H9 (cell line): Measurements from ENCODE around the gene OSBP2. TPM values are rescaled to one million over a fixed set of nuclear protein-coding genes. Genes with fewer than 3 reads are reported as not detected.

ENCODE experiments used
- DNase-seq: peaks from one replicate; pipeline ENCODE4 v3.0.0-alpha.2; 2017
- H2AFZ ChIP-seq: one replicate; pipeline ENCODE4 v1.6.1; 2013; ENCODE audit warnings: mild to moderate bottlenecking, low read length, control low read depth, moderate library complexity
- H2AK5ac ChIP-seq: 2 replicates; pipeline ENCODE4 v1.6.1; 2013; ENCODE audit warnings: low read length, control low read depth, mixed read lengths; ENCODE audit not compliant: insufficient read length
- H2BK120ac ChIP-seq: one replicate; pipeline ENCODE4 v1.6.1; 2013; ENCODE audit warnings: low read depth, mild to moderate bottlenecking, low read length, control low read depth, inconsistent platforms; ENCODE audit not compliant: poor library complexity, severe bottlenecking
- H2BK12ac ChIP-seq: 2 replicates; pipeline ENCODE4 v1.6.1; 2013; ENCODE audit warnings: low read length, control low read depth, mixed read lengths, low read depth; ENCODE audit not compliant: insufficient read length
- H2BK15ac ChIP-seq: 2 replicates; pipeline ENCODE4 v1.6.1; 2013; ENCODE audit warnings: low read depth, low read length, control low read depth
- H2BK20ac ChIP-seq: one replicate; pipeline ENCODE4 v1.6.1; 2013; ENCODE audit warnings: low read depth, mild to moderate bottlenecking, low read length, control low read depth, inconsistent platforms; ENCODE audit not compliant: poor library complexity, severe bottlenecking
- H2BK5ac ChIP-seq: 2 replicates; pipeline ENCODE4 v1.6.1; 2013; ENCODE audit warnings: low read length, control low read depth, mixed read lengths; ENCODE audit not compliant: insufficient read length
- H3K14ac ChIP-seq: 2 replicates; pipeline ENCODE4 v1.6.1; 2013; ENCODE audit warnings: low read length, control low read depth; ENCODE audit not compliant: insufficient read depth
- H3K18ac ChIP-seq: 2 replicates; pipeline ENCODE4 v1.6.1; 2013; ENCODE audit warnings: low read depth, mild to moderate bottlenecking, mixed read lengths, low read length, control low read depth; ENCODE audit not compliant: insufficient read length
- H3K23ac ChIP-seq: 2 replicates; pipeline ENCODE4 v1.6.1; 2013; ENCODE audit warnings: low read length, control low read depth, mixed read lengths, low read depth; ENCODE audit not compliant: insufficient read length
- H3K23me2 ChIP-seq: 2 replicates; pipeline ENCODE4 v1.6.1; 2013; ENCODE audit warnings: low read depth, mild to moderate bottlenecking, mixed read lengths, low read length, control low read depth; ENCODE audit not compliant: insufficient read length, poor library complexity, severe bottlenecking
- H3K27ac ChIP-seq: 2 replicates; pipeline ENCODE4 v1.5.1; 2013; ENCODE audit warnings: low read length, control low read depth, mixed read lengths, low read depth; ENCODE audit not compliant: insufficient read length
- H3K27me3 ChIP-seq: 2 replicates; pipeline ENCODE4 v1.6.1; 2013; ENCODE audit warnings: low read length, control low read depth, inconsistent platforms; ENCODE audit not compliant: insufficient read depth
- H3K4ac ChIP-seq: 2 replicates; pipeline ENCODE4 v1.6.1; 2013; ENCODE audit warnings: low read depth, mild to moderate bottlenecking, control low read depth, inconsistent platforms, low read length, moderate library complexity
- H3K4me1 ChIP-seq: 2 replicates; pipeline ENCODE4 v1.6.1; 2013; ENCODE audit warnings: low read length, control low read depth, inconsistent platforms; ENCODE audit not compliant: insufficient read depth
- H3K4me2 ChIP-seq: 2 replicates; pipeline ENCODE4 v1.6.1; 2013; ENCODE audit warnings: low read length, control low read depth, mixed read lengths; ENCODE audit not compliant: insufficient read length, insufficient read depth
- H3K56ac ChIP-seq: 2 replicates; pipeline ENCODE4 v1.6.1; 2013; ENCODE audit warnings: low read depth, mild to moderate bottlenecking, mixed read lengths, low read length, control low read depth; ENCODE audit not compliant: insufficient read length
- H3K79me1 ChIP-seq: 2 replicates; pipeline ENCODE4 v1.6.1; 2013; ENCODE audit warnings: low read depth, mild to moderate bottlenecking, moderate library complexity, low read length, control low read depth, inconsistent platforms; ENCODE audit not compliant: insufficient read depth, poor library complexity, severe bottlenecking
- H3K79me2 ChIP-seq: 2 replicates; pipeline ENCODE4 v1.6.1; 2013; ENCODE audit warnings: low read length, control low read depth, inconsistent platforms; ENCODE audit not compliant: insufficient read depth
- H3K9ac ChIP-seq: 2 replicates; pipeline ENCODE4 v1.6.1; 2013; ENCODE audit warnings: low read length, control low read depth, mixed read lengths; ENCODE audit not compliant: insufficient read length; ENCODE audit errors: extremely low read depth
- H3K9me3 ChIP-seq: one replicate; pipeline ENCODE4 v1.6.1; 2013; ENCODE audit warnings: low read depth, low read length, inconsistent platforms; ENCODE audit not compliant: control insufficient read depth
- H3T11ph ChIP-seq: one replicate; pipeline ENCODE4 v1.6.1; 2013; ENCODE audit warnings: mild to moderate bottlenecking, low read length, control low read depth, inconsistent platforms
- H4K20me1 ChIP-seq: one replicate; pipeline ENCODE4 v1.6.1; 2013; ENCODE audit not compliant: control insufficient read depth, insufficient read length, insufficient read depth
- H4K5ac ChIP-seq: 2 replicates; pipeline ENCODE4 v1.6.1; 2013; ENCODE audit warnings: low read depth, mild to moderate bottlenecking, mixed read lengths, low read length, control low read depth; ENCODE audit not compliant: insufficient read length
- H4K8ac ChIP-seq: replicated peaks from 2 replicates; pipeline ENCODE4 v1.6.1; 2013; ENCODE audit warnings: low read length, control low read depth, mixed read lengths, low read depth; ENCODE audit not compliant: insufficient read length
- H4K91ac ChIP-seq: 2 replicates; pipeline ENCODE4 v1.6.1; 2013; ENCODE audit warnings: low read depth, mild to moderate bottlenecking, moderate library complexity, mixed read lengths, low read length, control low read depth; ENCODE audit not compliant: insufficient read length
- H3K27ac Mint-ChIP-seq, 3 experiments: 2 replicates in 2 of 3; 3 replicates in 1 of 3; pipeline ENCODE4 v1.8.0; 2020 to 2021; ENCODE audit warnings: mixed read lengths in 3 of 3, mild to moderate bottlenecking in 1 of 3, moderate library complexity in 1 of 3
- H3K27me3 Mint-ChIP-seq: 2 replicates; pipeline ENCODE4 v1.8.0; 2021; ENCODE audit warnings: low read depth, mild to moderate bottlenecking, moderate library complexity, mixed read lengths
- H3K36me3 Mint-ChIP-seq, 3 experiments: 2 replicates in 2 of 3; 3 replicates in 1 of 3; pipeline ENCODE4 v1.8.0; 2020 to 2021; ENCODE audit warnings: low read depth in 3 of 3, mixed read lengths in 3 of 3; ENCODE audit not compliant: insufficient read depth in 1 of 3
- H3K4me1 Mint-ChIP-seq, 2 experiments: 2 replicates each; pipeline ENCODE4 v1.8.0; 2020; ENCODE audit warnings: mixed read lengths in 2 of 2
- H3K4me3 Mint-ChIP-seq, 2 experiments: 2 replicates in 1 of 2; 3 replicates in 1 of 2; pipeline ENCODE4 v1.8.0; 2020 to 2021; ENCODE audit warnings: mild to moderate bottlenecking in 2 of 2, mixed read lengths in 2 of 2, moderate library complexity in 1 of 2
- H3K9me3 Mint-ChIP-seq, 2 experiments: 2 replicates in 1 of 2; 3 replicates in 1 of 2; pipeline ENCODE4 v1.8.0; 2020; ENCODE audit warnings: mild to moderate bottlenecking in 2 of 2, mixed read lengths in 2 of 2, moderate library complexity in 1 of 2
- WGBS: extraction: QIAGEN DNeasy Blood & Tissue Kit; methylation state at CpG from one replicate; pipeline ENCODE4 v1.1.7; 2013; ENCODE audit warnings: missing lambda C conversion rate, low lambda C conversion rate, mixed read lengths; ENCODE audit not compliant: insufficient read length; ENCODE audit errors: extremely low coverage; 5-methylcytosine and 5-hydroxymethylcytosine counted together
- total RNA-seq: library from RNA; stranded (reverse); gene quantifications from 2 replicates; pipeline ENCODE4 v1.2.1, GENCODE V29; 2021
- TF ChIP-seq, protein P1 (sequence below): fragments of 200-600 bp; sonication (generic); conservative IDR thresholded peaks from 3 replicates; pipeline ENCODE4 v1.8.0; 2021; ENCODE audit warnings: antibody characterized with exemption, mild to moderate bottlenecking

OSBP2 gene
- total RNA-seq, 1 experiment from 2014 or later = 3.4 TPM

DNA sequence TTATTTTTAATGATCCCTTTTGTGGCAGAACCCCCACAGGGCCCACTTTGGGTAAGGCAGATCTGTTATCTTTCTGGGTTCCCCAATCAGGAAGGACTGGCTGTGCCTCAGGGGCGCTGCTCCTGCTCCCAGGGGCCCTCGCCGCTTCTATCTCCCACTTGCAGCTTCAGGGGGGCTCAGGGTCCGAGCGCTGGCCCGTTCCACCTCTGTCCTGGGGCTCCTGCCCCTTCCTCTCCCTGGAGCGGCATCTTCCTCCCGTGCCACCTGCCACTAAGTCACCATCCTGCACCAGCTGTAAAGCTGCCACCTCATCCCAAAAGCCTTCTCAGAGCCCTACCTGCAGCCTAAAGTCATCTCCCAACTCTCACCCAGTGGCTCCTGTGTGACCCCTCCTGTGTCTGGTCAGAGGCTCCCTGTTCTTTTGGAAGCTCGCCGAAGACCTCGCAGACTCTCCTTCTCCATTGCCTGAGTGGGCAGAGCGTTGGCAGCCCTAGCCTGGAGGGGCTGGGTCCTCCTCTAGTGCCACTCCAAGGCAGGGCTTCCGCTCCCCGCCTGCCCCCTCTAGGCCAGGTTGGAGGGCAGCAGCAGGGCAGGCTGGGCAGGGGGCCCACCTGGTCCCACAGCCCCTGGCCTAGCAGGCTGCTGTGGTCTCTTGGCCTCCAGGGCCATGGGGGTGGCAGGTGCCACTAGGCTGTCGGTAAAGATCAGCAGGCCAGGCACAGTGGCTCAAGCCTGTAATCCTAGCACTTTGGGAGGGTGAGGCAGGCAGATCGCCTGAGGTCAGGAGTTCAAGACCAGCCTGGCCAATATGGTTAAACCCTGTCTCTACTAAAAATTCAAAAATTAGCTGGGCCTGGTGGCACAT, 167.2 kb downstream of the OSBP2 start:
- H4K20me1 ChIP-seq = no peaks in the 10 kb centered on the region
- no peak overlapping the region for H3K27ac ChIP-seq
- no peak overlapping the region for H3K18ac ChIP-seq
- no peak overlapping the region for H4K8ac ChIP-seq
- no peak overlapping the region for H2BK15ac ChIP-seq
- no peak overlapping the region for H2AK5ac ChIP-seq
- no peaks in the 10 kb centered on the region for H3K79me2 ChIP-seq
- no peak overlapping the region for H2AFZ ChIP-seq
- H3T11ph ChIP-seq = no peak overlapping the region
- H3K4ac ChIP-seq = no peak overlapping the region
- no peak overlapping the region for H3K4me3 Mint-ChIP-seq
- H3K27me3 Mint-ChIP-seq = no peaks in the 10 kb centered on the region
- no peaks in the 10 kb centered on the region for H3K23me2 ChIP-seq
- H3K27me3 ChIP-seq = no peaks in the 10 kb centered on the region
- no peak overlapping the region for H3K9ac ChIP-seq
- H3K14ac ChIP-seq = peak overlapping the region; percentile 28; the same call in 1 of the 2 replicates
- TF ChIP-seq, protein P1, sequence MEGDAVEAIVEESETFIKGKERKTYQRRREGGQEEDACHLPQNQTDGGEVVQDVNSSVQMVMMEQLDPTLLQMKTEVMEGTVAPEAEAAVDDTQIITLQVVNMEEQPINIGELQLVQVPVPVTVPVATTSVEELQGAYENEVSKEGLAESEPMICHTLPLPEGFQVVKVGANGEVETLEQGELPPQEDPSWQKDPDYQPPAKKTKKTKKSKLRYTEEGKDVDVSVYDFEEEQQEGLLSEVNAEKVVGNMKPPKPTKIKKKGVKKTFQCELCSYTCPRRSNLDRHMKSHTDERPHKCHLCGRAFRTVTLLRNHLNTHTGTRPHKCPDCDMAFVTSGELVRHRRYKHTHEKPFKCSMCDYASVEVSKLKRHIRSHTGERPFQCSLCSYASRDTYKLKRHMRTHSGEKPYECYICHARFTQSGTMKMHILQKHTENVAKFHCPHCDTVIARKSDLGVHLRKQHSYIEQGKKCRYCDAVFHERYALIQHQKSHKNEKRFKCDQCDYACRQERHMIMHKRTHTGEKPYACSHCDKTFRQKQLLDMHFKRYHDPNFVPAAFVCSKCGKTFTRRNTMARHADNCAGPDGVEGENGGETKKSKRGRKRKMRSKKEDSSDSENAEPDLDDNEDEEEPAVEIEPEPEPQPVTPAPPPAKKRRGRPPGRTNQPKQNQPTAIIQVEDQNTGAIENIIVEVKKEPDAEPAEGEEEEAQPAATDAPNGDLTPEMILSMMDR = no peak
- no peak overlapping the region for H2BK20ac ChIP-seq
- no peak overlapping the region for H3K56ac ChIP-seq
- H3K79me1 ChIP-seq = no peaks in the 10 kb centered on the region
- H3K23ac ChIP-seq = no peak overlapping the region
- H3K4me2 ChIP-seq = no peak overlapping the region
- H4K5ac ChIP-seq = no peak overlapping the region
- H3K4me1 Mint-ChIP-seq = peaks cover 0 to 8% of the 10 kb centered on the region in 2 experiments; a peak in 2 of 4 replicates
- no peak overlapping the region for H2BK120ac ChIP-seq
- H2BK5ac ChIP-seq = no peak overlapping the region
- no peak overlapping the region for H2BK12ac ChIP-seq
- peak overlapping the region in 1 of 3 experiments; percentile 81; a peak in 2 of 7 replicates for H3K27ac Mint-ChIP-seq
- no peaks in the 10 kb centered on the region for H3K36me3 Mint-ChIP-seq
- no peaks in the 10 kb centered on the region for H3K9me3 ChIP-seq
- DNase-seq = peak; percentile 18
- H4K91ac ChIP-seq = no peak overlapping the region
- no peaks in the 10 kb centered on the region for H3K4me1 ChIP-seq
- no peaks in the 10 kb centered on the region for H3K9me3 Mint-ChIP-seq
- WGBS = no CpG with 5 or more reads among the region's 16 CpGs
